ENCODE results near the gene RAP1B.

The RAP1B gene

GRCh38 chr12:68620519-68621471 is 10.1 kb downstream of the RAP1B start:
- Mint-ChIP-seq H3K9me3 (no peaks in the 10 kb centered on the region), H3K4me3 (peak overlapping the region; percentile 60 to 68), H3K27ac (peak overlapping the region; percentile 2 to 6), H3K4me1 (peaks cover 86% of the 10 kb centered on the region), H3K27me3 (no peaks in the 10 kb centered on the region)
- no peak for ATAC-seq
- DNase-seq = no peak

- no peaks in the 10 kb centered on the region for H3K27me3 Mint-ChIP-seq
- H3K4me3 Mint-ChIP-seq = peak overlapping the region in 1 of 2 donors; percentile 11
- H3K4me1 Mint-ChIP-seq = peaks cover 84% of the 10 kb centered on the region
- peak overlapping the region in 1 of 2 donors; percentile 28 for H3K27ac Mint-ChIP-seq
- peaks cover 0 to 4% of the 10 kb centered on the region in 2 donors for H3K9me3 Mint-ChIP-seq
- DNase-seq (no peak), ATAC-seq (peak; percentile 45)
These were observed 10.9 kb downstream of the RAP1B start for GRCh38 chr12:68621472-68622081.

GRCh38 chr12:68622250-68622649 is 11.6 kb downstream of the RAP1B start:
- peak overlapping the region; percentile 2 to 11 for H3K4me3 Mint-ChIP-seq
- H3K9me3 Mint-ChIP-seq = peaks cover 0 to 11% of the 10 kb centered on the region in 2 donors
- DNase-seq (no peak), ATAC-seq (no peak)
- peak overlapping the region; percentile 15 to 29 for H3K27ac Mint-ChIP-seq
- H3K27me3 Mint-ChIP-seq = no peaks in the 10 kb centered on the region
- peaks cover 90% of the 10 kb centered on the region for H3K4me1 Mint-ChIP-seq

- H3K27ac Mint-ChIP-seq = peak overlapping the region in 1 of 2 donors; percentile 15
- DNase-seq = no peak
- ATAC-seq = no peak
- H3K4me1 Mint-ChIP-seq = peaks cover 91% of the 10 kb centered on the region
- H3K4me3 Mint-ChIP-seq = peak overlapping the region in 1 of 2 donors; percentile 21
- H3K9me3 Mint-ChIP-seq = peaks cover 0 to 16% of the 10 kb centered on the region in 2 donors
- H3K27me3 Mint-ChIP-seq = no peaks in the 10 kb centered on the region
These were observed 12.4 kb downstream of the RAP1B start for GRCh38 chr12:68623059-68623458.

- Mint-ChIP-seq H3K27ac (peak overlapping the region; percentile 37 to 87), H3K27me3 (no peaks in the 10 kb centered on the region), H3K4me1 (peaks cover 86% of the 10 kb centered on the region), H3K4me3 (peak overlapping the region in 1 of 2 donors; percentile 21), H3K9me3 (peaks cover 0 to 16% of the 10 kb centered on the region in 2 donors)
- ATAC-seq (no peak), DNase-seq (no peak)
These were observed 13.3 kb downstream of the RAP1B start for GRCh38 chr12:68623984-68624383.

- no peak overlapping the region for H3K27ac Mint-ChIP-seq
These were observed 14.2 kb downstream of the RAP1B start for GRCh38 chr12:68624933-68625332.

GRCh38 chr12:68627673-68628319 is 17.1 kb downstream of the RAP1B start:
- Mint-ChIP-seq H3K27me3 (no peaks in the 10 kb centered on the region), H3K4me3 (no peak overlapping the region), H3K4me1 (peaks cover 82% of the 10 kb centered on the region), H3K27ac (no peak overlapping the region), H3K9me3 (peaks cover 0 to 16% of the 10 kb centered on the region in 2 donors)
- ATAC-seq = no peak
- no peak for DNase-seq

More at GRCh38 chr12:68624933-68625332, 14.2 kb downstream of the RAP1B start:
- no peak for ATAC-seq
- H3K27me3 Mint-ChIP-seq = no peaks in the 10 kb centered on the region
- no peak overlapping the region for H3K4me3 Mint-ChIP-seq
- no peak for DNase-seq
- H3K9me3 Mint-ChIP-seq = peaks cover 0 to 16% of the 10 kb centered on the region in 2 donors
- peaks cover 85% of the 10 kb centered on the region for H3K4me1 Mint-ChIP-seq

GRCh38 chr12:68628698-68629097 is 18.0 kb downstream of the RAP1B start:
- peak overlapping the region in 1 of 2 donors; percentile 87 for H3K27ac Mint-ChIP-seq
- peaks cover 0 to 16% of the 10 kb centered on the region in 2 donors for H3K9me3 Mint-ChIP-seq
- no peaks in the 10 kb centered on the region for H3K27me3 Mint-ChIP-seq
- peaks cover 82% of the 10 kb centered on the region for H3K4me1 Mint-ChIP-seq
- peak overlapping the region in 1 of 2 donors; percentile 58 for H3K4me3 Mint-ChIP-seq
- DNase-seq (no peak), ATAC-seq (no peak)

- ATAC-seq = peak; percentile 28
- H3K27ac Mint-ChIP-seq = peak overlapping the region in 1 of 2 donors; percentile 74
These were observed 19.4 kb downstream of the RAP1B start for GRCh38 chr12:68630050-68630449.

GRCh38 chr12:68630598-68630997 is 19.9 kb downstream of the RAP1B start:
- peaks cover 85% of the 10 kb centered on the region for H3K4me1 Mint-ChIP-seq
- H3K27me3 Mint-ChIP-seq = no peaks in the 10 kb centered on the region
- no peak overlapping the region for H3K4me3 Mint-ChIP-seq
- ATAC-seq (peak; percentile 18), DNase-seq (no peak)
- peaks cover 0 to 16% of the 10 kb centered on the region in 2 donors for H3K9me3 Mint-ChIP-seq
- H3K27ac Mint-ChIP-seq = peak overlapping the region in 1 of 2 donors; percentile 74

More at GRCh38 chr12:68630050-68630449, 19.4 kb downstream of the RAP1B start:
- H3K4me3 Mint-ChIP-seq = peak overlapping the region; percentile 14 to 24
- H3K27me3 Mint-ChIP-seq = no peaks in the 10 kb centered on the region
- peaks cover 82% of the 10 kb centered on the region for H3K4me1 Mint-ChIP-seq
- no peak for DNase-seq
- peaks cover 0 to 16% of the 10 kb centered on the region in 2 donors for H3K9me3 Mint-ChIP-seq

GRCh38 chr12:68631227-68631626 is 20.5 kb downstream of the RAP1B start:
- ATAC-seq (peak; percentile 43), DNase-seq (no peak)
- no peaks in the 10 kb centered on the region for H3K27me3 Mint-ChIP-seq
- H3K4me3 Mint-ChIP-seq = peak overlapping the region in 1 of 2 donors; percentile 40
- H3K9me3 Mint-ChIP-seq = peaks cover 0 to 15% of the 10 kb centered on the region in 2 donors
- H3K27ac Mint-ChIP-seq = peak overlapping the region in 1 of 2 donors; percentile 0
- peaks cover 91% of the 10 kb centered on the region for H3K4me1 Mint-ChIP-seq

- Mint-ChIP-seq H3K4me1 (peaks cover 91% of the 10 kb centered on the region), H3K4me3 (no peak overlapping the region), H3K27me3 (no peaks in the 10 kb centered on the region), H3K9me3 (peaks cover 0 to 2% of the 10 kb centered on the region in 2 donors), H3K27ac (no peak overlapping the region)
- ATAC-seq (no peak), DNase-seq (no peak)
These were observed 21.8 kb downstream of the RAP1B start for GRCh38 chr12:68632486-68632885.

- H3K4me3 Mint-ChIP-seq = peak overlapping the region; percentile 31 to 51
- no peaks in the 10 kb centered on the region for H3K27me3 Mint-ChIP-seq
- H3K9me3 Mint-ChIP-seq = no peaks in the 10 kb centered on the region
- H3K27ac Mint-ChIP-seq = peak overlapping the region; percentile 76 to 92
- ATAC-seq (no peak), DNase-seq (no peak)
- peaks cover 96% of the 10 kb centered on the region for H3K4me1 Mint-ChIP-seq
These were observed 23.2 kb downstream of the RAP1B start for GRCh38 chr12:68633614-68634558.

GRCh38 chr12:68636268-68636667 is 25.6 kb downstream of the RAP1B start:
- ATAC-seq (no peak), DNase-seq (no peak)
- Mint-ChIP-seq H3K27me3 (no peaks in the 10 kb centered on the region), H3K4me3 (no peak overlapping the region), H3K27ac (no peak overlapping the region), H3K9me3 (no peaks in the 10 kb centered on the region), H3K4me1 (peaks cover 97% of the 10 kb centered on the region)
